Measurements from ENCODE around the gene TMIGD1. TPM values are rescaled to one million over a fixed set of nuclear protein-coding genes. Genes with fewer than 3 reads are reported as not detected.

Gene TMIGD1
- total RNA-seq, 1 donor from 2014 or later, result not detected

DNA sequence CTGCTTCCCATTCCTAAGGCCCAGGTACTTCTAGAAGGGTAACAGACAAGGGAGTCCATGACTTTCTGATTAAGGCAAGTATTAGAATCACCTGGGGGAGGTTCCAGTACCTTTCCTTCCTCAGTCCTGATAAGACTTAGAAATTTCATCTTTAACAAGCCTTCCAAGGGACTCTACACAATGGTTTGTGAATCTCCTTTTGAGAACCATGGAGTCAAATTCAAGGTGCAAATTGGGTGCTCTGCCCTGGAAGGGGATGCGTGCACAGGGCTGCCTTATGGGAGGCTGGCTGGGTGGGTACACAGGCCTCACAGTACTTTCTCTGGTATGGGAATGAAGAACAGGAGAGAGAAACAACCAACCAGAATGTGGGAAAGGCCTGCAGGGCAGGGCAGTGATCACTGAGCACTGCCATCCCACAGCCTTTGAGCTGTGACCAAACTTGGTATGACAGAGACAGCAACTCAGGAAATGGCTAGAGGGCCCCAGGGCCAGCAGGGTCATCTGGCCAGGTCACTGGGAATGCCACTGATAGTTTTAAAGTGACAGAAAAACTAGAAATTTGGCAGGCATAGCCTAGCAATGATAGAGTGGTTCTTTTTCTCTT, 3.6 kb upstream of the TMIGD1 start:
- H3K36me3 Mint-ChIP-seq (ENCODE audit: low read depth), result no peaks in the 10 kb centered on the region
- H3K4me1 Mint-ChIP-seq (ENCODE audit: low read depth), result peaks cover 26% of the 10 kb centered on the region
- no peak for DNase-seq (ENCODE audit: low spot score)
- no peaks in the 10 kb centered on the region for H3K9me3 Mint-ChIP-seq
- H3K4me3 Mint-ChIP-seq (ENCODE audit: low read depth), result no peak overlapping the region
- no peak overlapping the region for H3K27ac Mint-ChIP-seq
- intact Hi-C loops (cut with micrococcal nuclease), result loop anchor here (10.0 kb wide), 1 partner anchor 63 kb away; no protein-coding TSS in a partner anchor
- peaks cover 7% of the 10 kb centered on the region for H3K27me3 Mint-ChIP-seq (ENCODE audit: low read depth)

DNA sequence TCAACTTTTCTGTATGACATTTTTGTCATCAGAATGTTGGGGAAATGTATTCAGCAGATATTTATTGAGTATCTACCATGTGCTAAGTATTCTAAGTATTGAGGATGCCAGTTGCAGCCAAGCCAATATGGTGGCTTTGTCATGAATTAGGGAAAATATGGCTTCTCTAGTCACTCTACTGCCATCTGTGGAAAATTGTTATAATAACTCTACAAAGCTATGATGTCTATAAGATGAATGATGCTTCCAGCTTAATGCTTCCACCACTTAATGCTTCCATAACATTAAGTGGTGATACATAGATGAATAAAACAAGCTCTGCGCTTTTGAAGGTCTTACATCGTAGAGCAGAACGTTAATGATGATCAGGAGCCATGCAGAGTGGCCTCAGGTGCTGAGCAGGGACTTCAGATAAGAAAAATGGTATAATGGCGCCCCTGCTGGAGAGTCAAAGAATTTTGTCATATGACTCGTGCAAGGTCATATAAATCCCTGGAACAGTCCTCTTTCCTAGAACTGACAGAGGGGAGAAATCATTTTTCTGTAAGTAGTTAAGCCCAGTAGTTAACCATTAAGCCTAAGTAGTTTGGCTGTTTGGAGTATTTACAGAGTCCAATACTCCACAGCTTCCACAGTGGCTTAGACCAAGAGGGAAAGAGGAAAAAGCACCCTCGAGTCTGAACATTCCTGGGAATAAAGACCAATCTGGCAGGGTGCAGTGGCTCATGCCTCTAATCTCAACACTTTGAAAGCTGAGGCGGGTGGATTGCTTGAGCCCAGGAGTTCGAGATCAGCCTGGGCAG, 2.7 kb upstream of the TMIGD1 start:
- H3K36me3 Mint-ChIP-seq (ENCODE audit: low read depth), result no peaks in the 10 kb centered on the region
- intact Hi-C loops (cut with micrococcal nuclease), result loop anchor here (1.0 to 10.0 kb wide), 3 partner anchors 62 to 232 kb away; no protein-coding TSS in a partner anchor
- peaks cover 32% of the 10 kb centered on the region for H3K4me1 Mint-ChIP-seq (ENCODE audit: low read depth)
- DNase-seq (ENCODE audit: low spot score), result peak; percentile 44
- peaks cover 7% of the 10 kb centered on the region for H3K27me3 Mint-ChIP-seq (ENCODE audit: low read depth)
- no peaks in the 10 kb centered on the region for H3K9me3 Mint-ChIP-seq
- H3K4me3 Mint-ChIP-seq (ENCODE audit: low read depth), result no peak overlapping the region
- no peak overlapping the region for H3K27ac Mint-ChIP-seq

DNA sequence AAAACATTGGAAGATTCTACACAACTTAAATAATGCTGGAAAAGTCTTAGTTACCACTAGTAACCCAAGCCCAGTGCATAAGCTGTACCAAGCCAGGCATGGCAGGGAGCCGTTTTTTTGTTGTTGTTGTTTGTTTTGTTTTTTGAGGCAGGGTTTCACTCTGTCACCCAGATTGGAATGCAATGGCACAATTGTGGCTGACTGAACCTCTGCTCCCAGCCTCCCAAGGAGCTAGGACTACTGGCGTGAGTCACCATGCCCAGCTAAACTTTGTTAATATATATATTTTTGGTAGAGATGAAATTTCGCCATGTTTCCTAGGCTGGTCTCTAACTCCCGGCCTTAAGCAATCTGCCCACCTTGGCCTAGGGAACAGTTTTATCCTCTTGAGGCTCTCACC, 564 bp upstream of the TMIGD1 start:
- H3K4me1 Mint-ChIP-seq (ENCODE audit: low read depth), result peaks cover 38% of the 10 kb centered on the region
- intact Hi-C loops (cut with micrococcal nuclease), result loop anchor here (10.0 kb wide), 1 partner anchor 60 kb away; no protein-coding TSS in a partner anchor
- no peaks in the 10 kb centered on the region for H3K36me3 Mint-ChIP-seq (ENCODE audit: low read depth)

DNA sequence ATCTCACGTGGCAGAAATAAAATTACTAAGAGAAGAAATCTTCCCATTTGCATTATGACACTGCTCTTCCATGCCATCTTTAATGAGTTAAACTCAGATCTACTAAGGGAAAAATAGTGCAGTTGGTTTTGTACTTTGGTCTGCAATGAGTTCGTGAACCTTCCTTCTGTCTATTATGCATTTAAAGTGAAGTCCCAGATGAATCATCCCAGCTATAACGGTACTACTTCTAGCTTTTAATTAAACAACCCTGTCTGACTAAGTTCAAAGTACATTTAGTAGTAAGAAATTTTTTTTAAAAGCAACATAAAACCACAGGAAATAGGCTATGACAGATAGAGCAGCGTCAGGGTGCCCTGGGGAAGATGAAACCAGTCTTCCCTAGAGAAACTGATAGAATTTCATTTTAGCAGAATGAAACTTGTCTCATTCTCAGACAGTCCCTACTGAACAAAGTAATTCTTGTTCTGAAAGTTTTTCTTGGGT, 1.8 kb downstream of the TMIGD1 start:
- peaks cover 42% of the 10 kb centered on the region for H3K4me1 Mint-ChIP-seq (ENCODE audit: low read depth)
- intact Hi-C loops (cut with micrococcal nuclease), result loop anchor here (1.0 to 10.0 kb wide), 5 partner anchors 32 to 215 kb away; partner anchors contain the start of genes CPD and NSRP1
- DNase-seq (ENCODE audit: low spot score), result peak; percentile 51
- peak overlapping the region; percentile 84 for H3K27ac Mint-ChIP-seq
- H3K9me3 Mint-ChIP-seq, result no peaks in the 10 kb centered on the region
- H3K36me3 Mint-ChIP-seq (ENCODE audit: low read depth), result no peaks in the 10 kb centered on the region
- no peaks in the 10 kb centered on the region for H3K27me3 Mint-ChIP-seq (ENCODE audit: low read depth)
- H3K4me3 Mint-ChIP-seq (ENCODE audit: low read depth), result peak overlapping the region; percentile 63

More for the DNA sequence above, 564 bp upstream of the TMIGD1 start:
- Mint-ChIP-seq H3K27me3 (ENCODE audit: low read depth) (peaks cover 5% of the 10 kb centered on the region), H3K9me3 (no peaks in the 10 kb centered on the region), H3K27ac (no peak overlapping the region), H3K4me3 (ENCODE audit: low read depth) (no peak overlapping the region)
- no peak for DNase-seq (ENCODE audit: low spot score)

DNA sequence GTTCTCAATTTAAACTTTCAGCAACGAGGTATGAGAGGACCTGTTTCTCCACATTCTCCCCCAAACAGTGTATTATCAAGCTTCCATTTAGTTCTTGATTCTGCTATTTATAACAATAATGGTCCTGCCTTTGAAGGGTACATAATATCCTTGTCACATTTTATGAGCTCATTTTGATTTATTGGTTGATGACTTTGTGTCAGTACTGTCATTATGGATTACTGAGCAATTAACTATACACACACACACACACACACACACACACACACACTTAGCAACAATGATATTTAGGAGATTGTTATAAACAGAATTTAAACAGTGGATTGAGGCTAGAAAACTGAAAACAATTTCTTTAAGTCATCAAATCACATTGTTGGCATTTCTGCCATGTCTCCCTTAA, 7.0 kb downstream of the TMIGD1 start:
- no peaks in the 10 kb centered on the region for H3K36me3 Mint-ChIP-seq (ENCODE audit: low read depth)
- no peaks in the 10 kb centered on the region for H3K9me3 Mint-ChIP-seq
- intact Hi-C loops (cut with micrococcal nuclease), result no loop called here

DNA sequence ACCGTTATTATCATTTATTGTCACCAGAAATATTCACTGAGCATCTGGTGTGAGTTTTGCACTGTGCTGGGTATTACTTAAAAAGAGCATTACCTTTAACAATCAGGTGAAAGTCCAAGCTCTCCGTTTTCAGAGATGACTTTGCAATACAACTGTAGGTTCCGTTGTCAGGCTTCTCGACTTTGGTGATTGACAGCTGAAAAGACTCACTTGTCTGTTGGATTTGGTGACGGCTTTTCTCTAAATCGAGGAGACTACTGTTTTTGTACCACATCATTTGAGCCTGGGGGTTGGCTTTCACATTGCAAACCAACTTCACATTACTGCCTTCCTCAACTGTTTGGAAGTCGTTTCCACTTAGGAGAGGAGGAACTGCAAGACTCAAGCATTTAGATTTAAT, 9.1 kb downstream of the TMIGD1 start:
- no peak for DNase-seq (ENCODE audit: low spot score)
- H3K36me3 Mint-ChIP-seq (ENCODE audit: low read depth), result no peaks in the 10 kb centered on the region
- H3K4me3 Mint-ChIP-seq (ENCODE audit: low read depth), result no peak overlapping the region
- H3K27ac Mint-ChIP-seq, result no peak overlapping the region
- intact Hi-C loops (cut with micrococcal nuclease), result no loop called here
- no peaks in the 10 kb centered on the region for H3K9me3 Mint-ChIP-seq
- H3K27me3 Mint-ChIP-seq (ENCODE audit: low read depth), result peaks cover 11% of the 10 kb centered on the region
- peaks cover 17% of the 10 kb centered on the region for H3K4me1 Mint-ChIP-seq (ENCODE audit: low read depth)

More for the DNA sequence above, 7.0 kb downstream of the TMIGD1 start:
- H3K27me3 Mint-ChIP-seq (ENCODE audit: low read depth), result peaks cover 11% of the 10 kb centered on the region
- peaks cover 32% of the 10 kb centered on the region for H3K4me1 Mint-ChIP-seq (ENCODE audit: low read depth)
- H3K27ac Mint-ChIP-seq, result no peak overlapping the region
- DNase-seq (ENCODE audit: low spot score), result no peak
- no peak overlapping the region for H3K4me3 Mint-ChIP-seq (ENCODE audit: low read depth)

DNA sequence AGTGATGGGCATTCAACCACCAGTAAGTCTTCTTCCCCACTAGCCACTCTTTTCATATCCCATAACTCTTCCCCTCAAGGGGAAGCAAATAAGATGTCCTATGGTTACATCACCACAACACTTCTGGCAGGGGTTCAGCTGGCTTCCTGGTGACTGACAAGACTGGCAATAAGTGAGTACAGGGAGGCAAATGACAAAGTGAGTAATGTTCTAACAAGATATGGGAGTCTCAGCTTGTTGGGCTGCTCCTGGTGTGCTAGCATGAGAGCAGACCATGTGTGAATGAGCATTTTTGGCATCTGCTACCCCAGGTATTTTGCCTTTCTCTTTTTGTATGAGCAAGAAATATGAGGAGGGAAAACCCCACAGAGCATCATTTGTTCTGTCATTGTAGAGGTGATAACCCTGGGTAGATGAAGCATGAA, 9.9 kb downstream of the TMIGD1 start:
- Mint-ChIP-seq H3K27me3 (ENCODE audit: low read depth) (peaks cover 11% of the 10 kb centered on the region), H3K9me3 (no peaks in the 10 kb centered on the region), H3K4me3 (ENCODE audit: low read depth) (no peak overlapping the region), H3K4me1 (ENCODE audit: low read depth) (peaks cover 13% of the 10 kb centered on the region), H3K27ac (no peak overlapping the region), H3K36me3 (ENCODE audit: low read depth) (no peaks in the 10 kb centered on the region)
- intact Hi-C loops (cut with micrococcal nuclease), result no loop called here
- no peak for DNase-seq (ENCODE audit: low spot score)

DNA sequence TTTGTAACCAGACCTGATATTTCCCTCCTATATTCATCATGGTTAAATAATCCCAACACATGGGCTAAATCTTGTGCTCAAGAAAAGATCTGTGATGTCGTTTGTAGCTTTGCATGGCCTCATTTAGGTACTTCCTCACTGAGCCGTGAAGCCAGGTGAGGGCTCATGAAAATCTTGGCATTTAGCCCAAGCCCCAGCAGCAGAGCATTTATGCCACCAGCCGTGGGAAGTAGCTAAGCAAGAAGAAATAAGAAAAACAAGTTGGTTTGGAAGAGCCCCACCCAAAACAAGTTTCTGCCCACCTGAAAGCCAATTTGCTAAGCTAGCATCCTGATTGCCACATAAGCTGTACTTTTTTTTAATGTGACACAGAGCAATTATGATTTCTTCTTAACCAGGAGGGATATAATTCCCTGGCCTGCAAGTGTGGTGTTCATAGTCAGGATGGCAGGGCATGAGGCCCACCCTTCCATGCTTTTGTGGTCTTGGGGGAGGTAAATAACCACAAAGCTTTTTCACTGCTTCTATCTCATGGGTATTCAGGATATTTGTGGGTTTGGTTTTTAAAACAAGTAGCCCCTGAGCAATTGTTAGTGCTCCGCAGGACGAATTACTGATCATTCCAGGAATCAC, 10.5 kb downstream of the TMIGD1 start:
- intact Hi-C loops (cut with micrococcal nuclease), result no loop called here
- peaks cover 13% of the 10 kb centered on the region for H3K4me1 Mint-ChIP-seq (ENCODE audit: low read depth)
- no peak for DNase-seq (ENCODE audit: low spot score)
- H3K27ac Mint-ChIP-seq, result no peak overlapping the region
- H3K36me3 Mint-ChIP-seq (ENCODE audit: low read depth), result no peaks in the 10 kb centered on the region
- no peaks in the 10 kb centered on the region for H3K9me3 Mint-ChIP-seq
- peaks cover 11% of the 10 kb centered on the region for H3K27me3 Mint-ChIP-seq (ENCODE audit: low read depth)
- H3K4me3 Mint-ChIP-seq (ENCODE audit: low read depth), result no peak overlapping the region

DNA sequence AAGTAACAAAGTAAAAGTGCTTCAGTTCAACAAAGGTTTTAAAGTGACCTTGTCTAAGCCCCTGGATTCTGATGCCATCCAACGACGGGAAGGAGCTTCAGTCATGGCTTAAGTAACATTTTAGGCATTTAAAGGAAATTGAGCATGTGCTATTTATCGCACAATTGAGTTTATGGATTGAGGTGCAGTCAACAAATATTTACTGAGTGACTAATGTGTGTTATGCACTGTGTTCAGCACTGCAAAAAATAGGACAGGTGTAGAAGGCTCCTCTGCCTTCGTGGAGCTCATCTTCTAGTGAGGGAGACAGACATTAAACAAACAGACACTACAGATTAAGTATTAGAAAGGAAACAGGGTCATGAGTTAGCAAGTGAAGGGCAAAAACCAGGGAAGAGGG, 12.5 kb downstream of the TMIGD1 start:
- intact Hi-C loops (cut with micrococcal nuclease), result no loop called here
- Mint-ChIP-seq H3K27ac (no peak overlapping the region), H3K4me1 (ENCODE audit: low read depth) (peaks cover 13% of the 10 kb centered on the region), H3K4me3 (ENCODE audit: low read depth) (no peak overlapping the region), H3K27me3 (ENCODE audit: low read depth) (peaks cover 12% of the 10 kb centered on the region), H3K36me3 (ENCODE audit: low read depth) (no peaks in the 10 kb centered on the region), H3K9me3 (no peaks in the 10 kb centered on the region)
- no peak for DNase-seq (ENCODE audit: low spot score)

DNA sequence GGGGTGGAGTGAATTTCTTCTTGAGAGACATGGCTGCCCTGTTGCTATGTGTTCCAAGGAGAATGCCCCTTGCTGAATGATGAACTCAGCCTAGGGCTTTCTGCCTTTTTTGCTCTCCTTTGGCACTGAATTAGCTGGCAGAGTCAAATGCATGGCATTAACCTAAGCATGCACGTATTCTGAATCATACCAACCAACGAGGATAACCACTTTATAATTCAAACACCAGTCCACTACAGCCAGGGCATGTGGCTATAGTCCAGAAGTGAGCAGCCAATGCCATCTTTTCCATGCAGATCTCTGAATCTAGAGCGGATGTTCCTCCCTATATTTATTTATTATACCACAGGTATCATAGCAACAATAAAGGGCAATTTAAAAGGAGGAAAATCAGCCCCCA, 15.7 kb downstream of the TMIGD1 start:
- H3K9me3 Mint-ChIP-seq, result no peaks in the 10 kb centered on the region
- H3K36me3 Mint-ChIP-seq (ENCODE audit: low read depth), result no peaks in the 10 kb centered on the region
- intact Hi-C loops (cut with micrococcal nuclease), result no loop called here
- no peak for DNase-seq (ENCODE audit: low spot score)
- peaks cover 3% of the 10 kb centered on the region for H3K27me3 Mint-ChIP-seq (ENCODE audit: low read depth)
- H3K4me1 Mint-ChIP-seq (ENCODE audit: low read depth), result peaks cover under 1% of the 10 kb centered on the region
- no peak overlapping the region for H3K4me3 Mint-ChIP-seq (ENCODE audit: low read depth)
- H3K27ac Mint-ChIP-seq, result no peak overlapping the region

DNA sequence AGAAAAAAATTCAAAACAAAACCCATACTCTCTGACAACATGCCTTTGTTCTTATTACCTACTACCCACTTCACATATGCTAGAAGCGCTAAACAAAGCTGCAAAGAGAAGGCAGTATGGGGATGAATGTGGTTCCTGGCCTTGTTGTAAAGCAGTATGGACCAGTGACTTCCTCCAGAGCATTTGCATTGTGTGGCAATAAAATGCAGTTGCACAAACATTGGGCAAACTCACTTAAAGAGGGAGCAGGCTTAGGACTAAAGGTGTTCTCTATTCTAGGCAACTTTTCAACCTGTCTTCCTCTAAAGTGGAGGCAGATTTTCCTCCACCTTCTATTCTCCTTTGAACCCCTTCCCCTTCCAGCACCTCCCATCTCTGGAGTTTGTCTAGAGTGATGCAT, 17.1 kb downstream of the TMIGD1 start:
- intact Hi-C loops (cut with micrococcal nuclease), result no loop called here
- no peak overlapping the region for H3K27ac Mint-ChIP-seq
- DNase-seq (ENCODE audit: low spot score), result no peak
- H3K4me3 Mint-ChIP-seq (ENCODE audit: low read depth), result no peak overlapping the region
- no peaks in the 10 kb centered on the region for H3K36me3 Mint-ChIP-seq (ENCODE audit: low read depth)
- no peaks in the 10 kb centered on the region for H3K4me1 Mint-ChIP-seq (ENCODE audit: low read depth)
- peaks cover 13% of the 10 kb centered on the region for H3K27me3 Mint-ChIP-seq (ENCODE audit: low read depth)
- no peaks in the 10 kb centered on the region for H3K9me3 Mint-ChIP-seq

DNA sequence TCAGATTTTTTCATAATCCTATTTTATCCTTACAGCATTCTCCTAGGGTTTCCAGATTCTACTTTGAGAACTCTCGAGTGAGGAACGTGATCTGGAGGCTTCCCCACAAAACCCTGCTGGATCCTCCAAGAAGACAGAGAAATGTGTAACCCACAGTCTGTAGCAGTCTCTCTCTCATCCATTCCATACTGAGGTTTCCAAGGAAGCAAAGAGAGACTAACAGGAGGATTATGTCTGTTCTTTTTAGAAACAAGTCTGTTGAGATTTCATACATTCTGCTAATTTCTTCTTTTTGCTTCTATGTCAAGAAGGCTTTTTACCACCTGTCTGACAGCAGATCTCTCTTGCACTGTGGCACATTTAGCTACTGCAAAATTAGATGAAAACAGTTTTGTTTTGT, 18.8 kb downstream of the TMIGD1 start:
- Mint-ChIP-seq H3K27ac (no peak overlapping the region), H3K4me3 (ENCODE audit: low read depth) (no peak overlapping the region), H3K9me3 (no peaks in the 10 kb centered on the region), H3K36me3 (ENCODE audit: low read depth) (no peaks in the 10 kb centered on the region), H3K4me1 (ENCODE audit: low read depth) (no peaks in the 10 kb centered on the region), H3K27me3 (ENCODE audit: low read depth) (peaks cover 13% of the 10 kb centered on the region)
- intact Hi-C loops (cut with micrococcal nuclease), result no loop called here
- DNase-seq (ENCODE audit: low spot score), result no peak

DNA sequence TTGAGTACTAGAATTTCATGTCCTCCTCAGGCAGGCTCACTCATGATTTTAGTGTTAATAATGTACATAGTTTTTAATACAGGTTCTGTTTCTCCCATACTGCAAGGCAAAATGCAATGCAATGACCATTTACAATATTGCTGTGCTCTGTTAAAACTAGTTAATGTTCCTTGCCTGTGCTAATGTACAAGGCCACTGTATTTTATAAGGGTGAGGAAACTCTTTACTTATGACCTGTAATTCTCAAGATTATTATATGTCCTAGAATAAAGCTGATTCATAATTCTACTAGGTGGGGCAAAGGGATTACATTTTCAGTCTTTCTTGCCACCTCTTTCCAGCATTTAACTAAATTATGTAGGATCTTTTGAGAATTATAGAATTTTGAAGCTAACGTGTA, 19.4 kb downstream of the TMIGD1 start:
- intact Hi-C loops (cut with micrococcal nuclease), result no loop called here
- Mint-ChIP-seq H3K9me3 (no peaks in the 10 kb centered on the region), H3K27ac (no peak overlapping the region), H3K27me3 (ENCODE audit: low read depth) (peaks cover 13% of the 10 kb centered on the region), H3K36me3 (ENCODE audit: low read depth) (no peaks in the 10 kb centered on the region), H3K4me1 (ENCODE audit: low read depth) (no peaks in the 10 kb centered on the region), H3K4me3 (ENCODE audit: low read depth) (no peak overlapping the region)
- DNase-seq (ENCODE audit: low spot score), result no peak
